ENCODE data around the gene IKZF5. TPM values are rescaled to one million over a fixed set of nuclear protein-coding genes. Genes with fewer than 3 reads are reported as not detected.

The IKZF5 gene
- total RNA-seq, 1 donor from 2014 or later = 2.1 TPM

DNA sequence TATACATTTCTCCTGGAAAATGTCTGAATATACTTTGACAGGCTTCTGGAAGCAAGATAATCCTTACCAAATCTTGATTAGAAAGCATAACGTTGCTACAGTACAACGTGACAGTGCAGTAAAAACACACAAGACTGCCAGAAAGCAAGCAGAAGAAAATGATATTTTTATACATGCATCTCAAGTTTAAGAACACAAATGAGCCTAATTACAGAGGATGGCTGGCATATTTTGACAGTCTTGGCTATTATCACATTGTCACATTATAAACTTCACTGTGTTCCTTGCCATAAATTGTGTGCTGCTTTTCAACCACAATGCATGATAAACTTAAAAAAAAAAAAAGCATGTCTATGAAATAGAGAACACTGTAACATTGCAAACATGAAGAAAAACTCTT is 4.3 kb downstream of the IKZF5 start:
- Histone ChIP-seq H3K36me3 (ENCODE audit: control insufficient read depth, insufficient read depth, low read length) (no peaks in the 10 kb centered on the region), H3K27me3 (ENCODE audit: control insufficient read depth, insufficient read depth, low read length) (no peaks in the 10 kb centered on the region), H3K4me3 (ENCODE audit: low read depth, low read length) (no peak overlapping the region)
- FAIRE-seq (no peak), DNase-seq (ENCODE audit: low read depth) (no peak)
- TF ChIP-seq, protein P1, sequence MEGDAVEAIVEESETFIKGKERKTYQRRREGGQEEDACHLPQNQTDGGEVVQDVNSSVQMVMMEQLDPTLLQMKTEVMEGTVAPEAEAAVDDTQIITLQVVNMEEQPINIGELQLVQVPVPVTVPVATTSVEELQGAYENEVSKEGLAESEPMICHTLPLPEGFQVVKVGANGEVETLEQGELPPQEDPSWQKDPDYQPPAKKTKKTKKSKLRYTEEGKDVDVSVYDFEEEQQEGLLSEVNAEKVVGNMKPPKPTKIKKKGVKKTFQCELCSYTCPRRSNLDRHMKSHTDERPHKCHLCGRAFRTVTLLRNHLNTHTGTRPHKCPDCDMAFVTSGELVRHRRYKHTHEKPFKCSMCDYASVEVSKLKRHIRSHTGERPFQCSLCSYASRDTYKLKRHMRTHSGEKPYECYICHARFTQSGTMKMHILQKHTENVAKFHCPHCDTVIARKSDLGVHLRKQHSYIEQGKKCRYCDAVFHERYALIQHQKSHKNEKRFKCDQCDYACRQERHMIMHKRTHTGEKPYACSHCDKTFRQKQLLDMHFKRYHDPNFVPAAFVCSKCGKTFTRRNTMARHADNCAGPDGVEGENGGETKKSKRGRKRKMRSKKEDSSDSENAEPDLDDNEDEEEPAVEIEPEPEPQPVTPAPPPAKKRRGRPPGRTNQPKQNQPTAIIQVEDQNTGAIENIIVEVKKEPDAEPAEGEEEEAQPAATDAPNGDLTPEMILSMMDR (IDR thresholded peaks at IDR 0.05; ENCODE audit: insufficient read depth, low read length, severe bottlenecking) = no peak

DNA sequence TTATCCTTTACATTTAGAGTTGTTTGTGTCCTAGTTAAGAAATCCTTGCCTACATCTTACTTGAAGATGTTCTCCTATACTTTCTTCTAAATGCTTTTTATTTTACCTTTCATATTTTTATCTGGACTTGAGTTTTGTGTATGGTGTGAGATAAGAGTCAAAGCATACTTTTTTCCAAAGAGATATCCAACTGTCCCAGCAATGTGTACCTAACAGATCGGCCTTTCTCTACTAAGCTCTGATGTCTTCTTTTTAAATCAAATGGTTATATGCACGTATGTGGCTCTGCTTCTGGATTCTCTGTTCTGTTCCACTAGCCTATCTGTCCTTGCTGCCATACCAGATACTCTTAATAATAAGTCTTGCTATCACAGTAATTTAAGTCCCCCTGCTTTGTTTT is 7.2 kb downstream of the IKZF5 start:
- DNase-seq (ENCODE audit: low read depth) (no peak), FAIRE-seq (no peak)
- Histone ChIP-seq H3K27me3 (ENCODE audit: control insufficient read depth, insufficient read depth, low read length) (no peaks in the 10 kb centered on the region), H3K4me3 (ENCODE audit: low read depth, low read length) (no peak overlapping the region), H3K36me3 (ENCODE audit: control insufficient read depth, insufficient read depth, low read length) (peaks cover 8% of the 10 kb centered on the region)
- TF ChIP-seq, protein P1 (IDR thresholded peaks at IDR 0.05; ENCODE audit: insufficient read depth, low read length, severe bottlenecking) = no peak

DNA sequence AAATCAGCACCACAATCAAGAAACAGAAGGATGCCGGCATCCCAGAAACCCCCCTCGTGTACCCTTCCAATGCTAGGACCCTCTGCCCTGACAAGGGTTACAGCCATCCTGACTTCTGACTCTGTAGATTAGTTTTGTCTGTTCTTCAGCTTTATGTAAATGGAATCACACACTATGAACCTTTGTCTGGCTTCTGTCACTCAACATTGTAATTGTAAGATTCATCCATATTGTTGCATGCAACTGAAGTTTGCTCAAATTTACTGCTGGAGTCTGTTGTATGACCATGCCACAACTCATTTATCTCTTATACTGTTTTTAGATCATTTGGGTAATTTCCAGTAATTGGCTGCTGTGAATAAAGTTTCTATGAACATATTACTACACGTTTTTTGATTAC is 8.4 kb downstream of the IKZF5 start:
- Histone ChIP-seq H3K4me3 (ENCODE audit: low read depth, low read length) (no peak overlapping the region), H3K27me3 (ENCODE audit: control insufficient read depth, insufficient read depth, low read length) (no peaks in the 10 kb centered on the region), H3K36me3 (ENCODE audit: control insufficient read depth, insufficient read depth, low read length) (peaks cover 12% of the 10 kb centered on the region)
- no peak for DNase-seq (ENCODE audit: low read depth)
- no peak for FAIRE-seq
- TF ChIP-seq, protein P1 (IDR thresholded peaks at IDR 0.05; ENCODE audit: insufficient read depth, low read length, severe bottlenecking) = no peak

- no peaks in the 10 kb centered on the region for H3K27me3 ChIP-seq (ENCODE audit: control insufficient read depth, insufficient read depth, low read length)
- H3K36me3 ChIP-seq (ENCODE audit: control insufficient read depth, insufficient read depth, low read length) = peaks cover 12% of the 10 kb centered on the region
- FAIRE-seq = no peak
- no peak overlapping the region for H3K4me3 ChIP-seq (ENCODE audit: low read depth, low read length)
- TF ChIP-seq, protein P1 (IDR thresholded peaks at IDR 0.05; ENCODE audit: insufficient read depth, low read length, severe bottlenecking) = no peak
- DNase-seq (ENCODE audit: low read depth) = peak; percentile 25
These were observed 9.2 kb downstream of the IKZF5 start for GRCh38 chr10:122999347-122999746.

- FAIRE-seq = no peak
These were observed 9.7 kb downstream of the IKZF5 start for GRCh38 chr10:122998934-122999333.

More at GRCh38 chr10:122998934-122999333, 9.7 kb downstream of the IKZF5 start:
- Histone ChIP-seq H3K36me3 (ENCODE audit: control insufficient read depth, insufficient read depth, low read length) (peaks cover 14% of the 10 kb centered on the region), H3K4me3 (ENCODE audit: low read depth, low read length) (no peak overlapping the region), H3K27me3 (ENCODE audit: control insufficient read depth, insufficient read depth, low read length) (no peaks in the 10 kb centered on the region)
- TF ChIP-seq, protein P1 (IDR thresholded peaks at IDR 0.05; ENCODE audit: insufficient read depth, low read length, severe bottlenecking) = no peak
- DNase-seq (ENCODE audit: low read depth) = no peak

Measured in bronchial epithelial cell (primary cell).